GM06990 (cell line): Measurements from ENCODE around the gene NAA35.

Experiments used
- DNase-seq: peaks from one replicate; pipeline ENCODE4 v3.0.0-alpha.2; 2011; ENCODE audit not compliant: insufficient read length; ENCODE audit errors: extremely low read depth
- H3K27me3 ChIP-seq: replicated peaks from 2 replicates; pipeline ENCODE4 v1.6.0; 2011; ENCODE audit warnings: low read length; ENCODE audit not compliant: control insufficient read depth, insufficient read depth
- H3K36me3 ChIP-seq: 2 replicates; pipeline ENCODE4 v1.5.1; 2011; ENCODE audit warnings: low read length; ENCODE audit not compliant: control insufficient read depth, insufficient read depth
- H3K4me3 ChIP-seq: replicated peaks from 2 replicates; pipeline ENCODE4 v1.5.1; 2011; ENCODE audit warnings: low read depth, mild to moderate bottlenecking, control low read depth, low read length
- CTCF ChIP-seq: IDR thresholded peaks from 2 replicates; pipeline ENCODE4 v1.5.1; 2011; ENCODE audit warnings: low read length, control low read depth, mild to moderate bottlenecking, inconsistent platforms; ENCODE audit not compliant: insufficient read depth, poor library complexity, severe bottlenecking

Gene NAA35

GRCh38 chr9:86064220-86064619 is 123.3 kb downstream of the NAA35 start:
- H3K4me3 ChIP-seq = no peak overlapping the region
- no peak for TF ChIP-seq CTCF
- no peaks in the 10 kb centered on the region for H3K27me3 ChIP-seq
- no peak for DNase-seq
- no peaks in the 10 kb centered on the region for H3K36me3 ChIP-seq

- Histone ChIP-seq H3K36me3 (no peaks in the 10 kb centered on the region), H3K27me3 (no peaks in the 10 kb centered on the region), H3K4me3 (no peak overlapping the region)
- TF ChIP-seq CTCF = no peak
- DNase-seq = no peak
These were observed 128.4 kb downstream of the NAA35 start for GRCh38 chr9:86069206-86069869.
